HepG2 (cell line): Measurements from ENCODE around the gene MTM1. TPM values are rescaled to one million over a fixed set of nuclear protein-coding genes. Genes with fewer than 3 reads are reported as not detected.

Experiments used
- ATAC-seq: fragments of 200-7000 bp; cut with Tn5 transposase; 3 replicates; pipeline ENCODE4 v1.9.1; 2020; ENCODE audit warnings: mild to moderate bottlenecking, moderate library complexity
- BruUV-seq: library from RNA; stranded (reverse); fragments of 400-500 nt; replicated peaks from 2 replicates; lab custom pipeline; 2021; lab: Mats Ljungman, UMichigan
- CTCF ChIA-PET: fragments of 300-600 bp; formaldehyde crosslinking; extraction: SDS; loops from one replicate; lab custom pipeline; 2021; ENCODE audit warnings: low total read pairs, inconsistent platforms, low intra/inter-chr PET ratio; lab: Yijun Ruan, JAX
- POLR2A ChIA-PET: fragments of 350-600 bp; sonication (Branson Sonifier 250); formaldehyde crosslinking; loops from one replicate; lab custom pipeline; 2020; ENCODE audit warnings: antibody characterized with exemption, inconsistent platforms; lab: Yijun Ruan, JAX
- DNase-seq: peaks from one replicate; pipeline ENCODE4 v3.0.0-alpha.2; 2015; ENCODE audit warnings: low spot score
- FAIRE-seq: peaks from 3 replicates; lab custom pipeline; 2011; peaks lifted over from hg19 to GRCh38; lab: Jason Lieb, UNC
- H2AFZ ChIP-seq: one replicate; pipeline ENCODE4 v1.6.1; 2011; ENCODE audit warnings: low read length, inconsistent platforms
- H3K27ac ChIP-seq: fragments of 300-600 bp; 3 replicates; pipeline ENCODE4 v1.8.0; 2011; ENCODE audit warnings: mixed run types, mild to moderate bottlenecking, mixed read lengths, low read length, inconsistent platforms; ENCODE audit not compliant: insufficient read depth; ENCODE audit errors: extremely low read length
- H3K27me3 ChIP-seq, 2 experiments: fragments of 200-600 bp in 1 of 2; 2 replicates in 1 of 2; 3 replicates in 1 of 2; pipeline versions ENCODE4 v1.6.0 to v1.8.0; 2011; ENCODE audit warnings: low read length in 2 of 2, mild to moderate bottlenecking in 2 of 2, moderate library complexity in 2 of 2, inconsistent platforms in 1 of 2; ENCODE audit not compliant: insufficient read depth in 2 of 2, control insufficient read depth in 1 of 2
- H3K36me3 ChIP-seq, 2 experiments: fragments of 200-600 bp in 1 of 2; replicated peaks in 1 of 2; 2 replicates in 1 of 2; 3 replicates in 1 of 2; pipeline versions ENCODE4 v1.5.1 to v1.8.0; 2011; ENCODE audit warnings: low read length in 2 of 2, inconsistent platforms in 1 of 2; ENCODE audit not compliant: insufficient read depth in 2 of 2, control insufficient read depth in 1 of 2
- H3K4me1 ChIP-seq: 2 replicates; pipeline ENCODE4 v1.5.1; 2012; ENCODE audit warnings: low read length, inconsistent platforms; ENCODE audit not compliant: insufficient read depth
- H3K4me2 ChIP-seq: 2 replicates; pipeline ENCODE4 v1.6.0; 2011; ENCODE audit warnings: low read depth, low read length, inconsistent platforms
- H3K4me3 ChIP-seq, 3 experiments: fragments of 200-600 bp in 1 of 3; sonication (generic), shearing (Covaris generic) in 1 of 3; replicated peaks in 1 of 3; 2 replicates each; pipeline ENCODE4 v1.5.1; 2011 to 2016; ENCODE audit warnings: low read length in 3 of 3, inconsistent platforms in 2 of 3, low read depth in 2 of 3, mild to moderate bottlenecking in 2 of 3, control low read depth in 1 of 3, mixed read lengths in 1 of 3; ENCODE audit not compliant: insufficient read depth in 1 of 3
- H3K79me2 ChIP-seq: one replicate; pipeline ENCODE4 v1.6.1; 2011; ENCODE audit warnings: low read length, inconsistent platforms; ENCODE audit not compliant: insufficient read depth
- H3K9ac ChIP-seq: 2 replicates; pipeline ENCODE4 v1.6.0; 2011; ENCODE audit warnings: mild to moderate bottlenecking, low read depth, low read length, inconsistent platforms; ENCODE audit not compliant: insufficient read depth
- H3K9me3 ChIP-seq: 2 replicates; pipeline ENCODE4 v1.5.1; 2012; ENCODE audit warnings: mild to moderate bottlenecking, low read length
- H4K20me1 ChIP-seq: 2 replicates; pipeline ENCODE4 v1.6.0; 2011; ENCODE audit warnings: inconsistent platforms, mild to moderate bottlenecking, low read length, moderate library complexity; ENCODE audit not compliant: insufficient read depth
- ASH2L ChIP-seq: fragments of 300-600, 200-600 bp; sonication (generic); IDR thresholded peaks from 2 replicates; pipeline ENCODE4 v1.7.0; 2017; ENCODE audit warnings: low read depth, mild to moderate bottlenecking, moderate library complexity, mixed read lengths, low read length; ENCODE audit not compliant: insufficient read length
- BHLHE40 ChIP-seq: IDR thresholded peaks from 2 replicates; pipeline ENCODE4 v1.6.1; 2011; ENCODE audit warnings: low read length, improper control_type of control experiment
- KLF16 ChIP-seq, 2 experiments: sonication (generic) in 1 of 2; formaldehyde crosslinking in 1 of 2; IDR thresholded peaks; 2 replicates each; pipeline versions ENCODE4 v1.6.1 to v1.8.0; 2016 to 2023; ENCODE audit warnings: missing genetic modification reagents in 2 of 2, missing compliant biosample characterization in 1 of 2
- RFX5 ChIP-seq: IDR thresholded peaks from 2 replicates; pipeline ENCODE4 v1.6.1; 2011; ENCODE audit warnings: low read depth, low read length, improper control_type of control experiment
- SMAD3 ChIP-seq: sonication (generic); formaldehyde crosslinking; IDR thresholded peaks from 2 replicates; pipeline ENCODE4 v1.4.0; 2020; ENCODE audit warnings: missing genetic modification reagents
- TFAP4 ChIP-seq: sonication (generic); IDR thresholded peaks from 2 replicates; pipeline ENCODE4 v1.6.1; 2016; ENCODE audit warnings: low read depth, borderline replicate concordance
- ZNF264 ChIP-seq: sonication (generic); formaldehyde crosslinking; IDR thresholded peaks from 2 replicates; pipeline ENCODE4 v1.4.0; 2020; ENCODE audit warnings: missing genetic modification reagents
- ZNF30 ChIP-seq: sonication (generic); formaldehyde crosslinking; IDR thresholded peaks from 2 replicates; pipeline ENCODE4 v1.5.0; 2020; ENCODE audit warnings: mild to moderate bottlenecking, missing genetic modification reagents
- ZNF563 ChIP-seq: sonication (generic); formaldehyde crosslinking; IDR thresholded peaks from 2 replicates; pipeline ENCODE4 v1.8.0; 2022; ENCODE audit warnings: mild to moderate bottlenecking, moderate library complexity, missing genetic modification reagents
- ZNF576 ChIP-seq: sonication (generic); formaldehyde crosslinking; IDR thresholded peaks from 2 replicates; pipeline ENCODE4 v1.4.0; 2020; ENCODE audit warnings: mild to moderate bottlenecking, missing genetic modification reagents
- ZSCAN29 ChIP-seq: sonication (generic); formaldehyde crosslinking; conservative IDR thresholded peaks from 2 replicates; pipeline ENCODE4 v1.4.0; 2020; ENCODE audit warnings: mild to moderate bottlenecking, missing genetic modification reagents
- WGBS: methylation state at CpG from one replicate; pipeline ENCODE4 v1.1.6; 2017; ENCODE audit warnings: low lambda C conversion rate; 5-methylcytosine and 5-hydroxymethylcytosine counted together
- in situ Hi-C: cut with HindIII; loops from 2 replicates; pipeline ENCODE4 v1.10.0; 2017; ENCODE audit warnings: low pct_unique_long_range_greater_than_20kb; ENCODE audit not compliant: extremely low pct_ligation_motif_present
- intact Hi-C: fragments of 100-400 bp; cut with micrococcal nuclease; formaldehyde crosslinking; loops from one replicate; pipeline ENCODE4 v1.10.0; 2022; ENCODE audit not compliant: unreplicated experiment
- polyA plus RNA-seq, 8 experiments: library from polyadenylated mRNA; depleted of rRNA in 3 of 8; stranded (reverse) in 7 of 8; unstranded in 1 of 8; fragments of >200 nt; fragmentation: Illumina TruSeq in 4 of 8; extraction: Trizol in 4 of 8; gene quantifications; 2 replicates each; pipeline versions ENCODE4 v1.2.1 to v1.2.3, GENCODE V29; 2011 to 2016; ENCODE audit warnings: low read depth in 4 of 8, missing spikeins in 1 of 8, mixed read lengths in 1 of 8; ENCODE audit not compliant: insufficient read depth in 1 of 8
- total RNA-seq, 5 experiments: library from RNA; depleted of rRNA; stranded (reverse); fragments of >200 nt; fragmentation: Illumina TruSeq; extraction: Trizol; gene quantifications; 2 replicates each; pipeline ENCODE4 v1.2.3, GENCODE V29; 2016; ENCODE audit warnings: low read depth in 1 of 5

The MTM1 gene
- total and polyA plus RNA-seq, 2 of the 13 experiments (the other 11 are each of a cell fraction or from before 2014, with no cell fraction given) = 12.0 to 15.2 TPM

- TF ChIP-seq ASH2L = no peak
Measured at GRCh38 chrX:150530821-150531220, 37.6 kb upstream of the MTM1 start (continued).

GRCh38 chrX:150531467-150531866, 37.0 kb upstream of the MTM1 start:
- intact Hi-C loops (no loop called here), in situ Hi-C loops (no loop called here)
- no TSS peak for BruUV-seq
- Histone ChIP-seq H3K4me2 (no peak overlapping the region), H3K4me1 (no peaks in the 10 kb centered on the region), H3K27me3 (no peaks in the 10 kb centered on the region), H3K27ac (no peak overlapping the region), H3K4me3 (no peak overlapping the region), H3K9ac (no peak overlapping the region), H3K79me2 (no peaks in the 10 kb centered on the region), H2AFZ (no peak overlapping the region), H3K36me3 (no peaks in the 10 kb centered on the region), H3K9me3 (no peaks in the 10 kb centered on the region), H4K20me1 (no peaks in the 10 kb centered on the region)
- ATAC-seq = no peak
- WGBS = no CpG with 5 or more reads among the region's 4 CpGs
- ChIA-PET POLR2A (no interaction called here), CTCF (no interaction called here)
- no peak for FAIRE-seq
- no peak for DNase-seq
- no peak for TF ChIP-seq ZNF563 (CRISPR knock-in tag)
- TF ChIP-seq ZNF264 (CRISPR knock-in tag) = no peak
- TF ChIP-seq ZNF30 (CRISPR knock-in tag) = no peak
- TF ChIP-seq, all 625 proteins: peak for 0

- no TSS peak for BruUV-seq
- Histone ChIP-seq H3K9ac (no peak overlapping the region), H3K4me3 (no peak overlapping the region), H3K79me2 (no peaks in the 10 kb centered on the region), H3K36me3 (no peaks in the 10 kb centered on the region), H4K20me1 (no peaks in the 10 kb centered on the region), H3K9me3 (no peaks in the 10 kb centered on the region), H3K4me2 (no peak overlapping the region), H3K27ac (no peak overlapping the region), H3K4me1 (no peaks in the 10 kb centered on the region), H2AFZ (no peak overlapping the region), H3K27me3 (no peaks in the 10 kb centered on the region)
- WGBS = 3% methylated on average over 3 of the region's 3 CpGs
- POLR2A ChIA-PET = no interaction called here
- intact Hi-C loops (no loop called here), in situ Hi-C loops (no loop called here)
- no peak for ATAC-seq
- DNase-seq = no peak
- no peak for FAIRE-seq
- TF ChIP-seq RFX5 (no peak), ZNF576 (no peak), BHLHE40 (no peak), KLF16 (CRISPR knock-in tag; IDR thresholded peaks at IDR 0.05) (no peak), TFAP4 (no peak), SMAD3 (CRISPR knock-in tag) (no peak), ZSCAN29 (no peak)
- TF ChIP-seq, all 625 proteins: peak for 0
- CTCF ChIA-PET = no interaction called here
Measured at GRCh38 chrX:150533863-150534262, 34.6 kb upstream of the MTM1 start.
